ENCODE measurements around the gene GNG11. TPM values are rescaled to one million over a fixed set of nuclear protein-coding genes. Genes with fewer than 3 reads are reported as not detected.

GNG11 gene
- total and polyA plus RNA-seq, 8 donors = 2.0 to 37.9 (median 24.2) TPM

DNA sequence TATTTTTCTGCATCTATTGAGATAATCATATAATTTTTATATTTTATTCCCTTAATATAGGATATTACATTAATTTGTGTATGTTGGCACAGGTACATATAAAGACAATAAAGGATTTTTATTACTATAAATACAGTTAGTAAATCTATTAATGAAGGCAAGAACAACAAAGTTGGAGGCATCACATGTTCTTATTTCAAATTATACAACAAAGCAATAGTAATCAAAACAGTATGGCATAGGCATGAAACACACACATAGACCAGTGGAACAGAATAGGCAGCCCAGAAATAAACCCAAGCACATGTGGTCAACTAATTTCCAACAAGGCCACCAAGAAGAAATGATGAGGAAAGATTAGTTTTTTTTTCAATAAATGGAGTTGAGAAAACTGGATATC is 42.2 kb upstream of the GNG11 start:
- no peaks in the 10 kb centered on the region for H3K27me3 ChIP-seq
- no peak overlapping the region for H3K4me3 ChIP-seq
- intact Hi-C loops (cut with DNase I; ENCODE audit: low total_unique reads) = no loop called here
- no peaks in the 10 kb centered on the region for H3K4me1 ChIP-seq
- TF ChIP-seq EP300 (IDR thresholded peaks at IDR 0.05) (no peak), POLR2A (IDR thresholded peaks at IDR 0.05) (no peak), POLR2AphosphoS5 (IDR thresholded peaks at IDR 0.05) (no peak)
- TF ChIP-seq, protein P1, sequence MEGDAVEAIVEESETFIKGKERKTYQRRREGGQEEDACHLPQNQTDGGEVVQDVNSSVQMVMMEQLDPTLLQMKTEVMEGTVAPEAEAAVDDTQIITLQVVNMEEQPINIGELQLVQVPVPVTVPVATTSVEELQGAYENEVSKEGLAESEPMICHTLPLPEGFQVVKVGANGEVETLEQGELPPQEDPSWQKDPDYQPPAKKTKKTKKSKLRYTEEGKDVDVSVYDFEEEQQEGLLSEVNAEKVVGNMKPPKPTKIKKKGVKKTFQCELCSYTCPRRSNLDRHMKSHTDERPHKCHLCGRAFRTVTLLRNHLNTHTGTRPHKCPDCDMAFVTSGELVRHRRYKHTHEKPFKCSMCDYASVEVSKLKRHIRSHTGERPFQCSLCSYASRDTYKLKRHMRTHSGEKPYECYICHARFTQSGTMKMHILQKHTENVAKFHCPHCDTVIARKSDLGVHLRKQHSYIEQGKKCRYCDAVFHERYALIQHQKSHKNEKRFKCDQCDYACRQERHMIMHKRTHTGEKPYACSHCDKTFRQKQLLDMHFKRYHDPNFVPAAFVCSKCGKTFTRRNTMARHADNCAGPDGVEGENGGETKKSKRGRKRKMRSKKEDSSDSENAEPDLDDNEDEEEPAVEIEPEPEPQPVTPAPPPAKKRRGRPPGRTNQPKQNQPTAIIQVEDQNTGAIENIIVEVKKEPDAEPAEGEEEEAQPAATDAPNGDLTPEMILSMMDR (IDR thresholded peaks at IDR 0.05) = no peak
- DNase-seq = no peak
- no peak overlapping the region for H3K27ac ChIP-seq
- peaks cover 0 to 14% (median 4%) of the 10 kb centered on the region in 4 donors for H3K9me3 ChIP-seq
- no peaks in the 10 kb centered on the region for H3K36me3 ChIP-seq

DNA sequence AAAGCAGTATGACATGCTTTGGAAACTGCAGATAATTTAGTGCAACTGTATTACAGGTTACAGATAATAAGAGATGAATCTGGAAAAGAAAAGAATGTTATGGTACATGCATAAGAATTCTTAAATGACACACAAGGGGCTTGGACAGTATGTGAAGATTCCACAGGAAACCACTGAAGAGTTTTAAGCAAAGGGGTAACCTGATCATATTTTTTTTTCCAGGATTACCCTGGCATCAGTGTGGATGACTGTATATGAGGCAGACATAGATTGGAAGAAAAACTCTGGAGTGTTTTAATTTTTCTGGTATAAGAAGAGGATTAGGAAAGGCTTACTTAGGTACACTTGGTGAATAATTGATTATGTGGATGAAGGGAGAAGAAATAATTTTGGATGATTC is 39.1 kb upstream of the GNG11 start:
- no peak overlapping the region for H3K4me3 ChIP-seq
- no peaks in the 10 kb centered on the region for H3K36me3 ChIP-seq
- intact Hi-C loops (cut with DNase I; ENCODE audit: low total_unique reads) = no loop called here
- H3K27me3 ChIP-seq = no peaks in the 10 kb centered on the region
- DNase-seq = no peak
- TF ChIP-seq POLR2AphosphoS5 (IDR thresholded peaks at IDR 0.05) (no peak), POLR2A (IDR thresholded peaks at IDR 0.05) (no peak), EP300 (IDR thresholded peaks at IDR 0.05) (no peak)
- TF ChIP-seq, protein P1 (IDR thresholded peaks at IDR 0.05) = no peak
- H3K27ac ChIP-seq = no peak overlapping the region
- H3K4me1 ChIP-seq = no peaks in the 10 kb centered on the region
- H3K9me3 ChIP-seq = peaks cover 0 to 14% (median 4%) of the 10 kb centered on the region in 4 donors

DNA sequence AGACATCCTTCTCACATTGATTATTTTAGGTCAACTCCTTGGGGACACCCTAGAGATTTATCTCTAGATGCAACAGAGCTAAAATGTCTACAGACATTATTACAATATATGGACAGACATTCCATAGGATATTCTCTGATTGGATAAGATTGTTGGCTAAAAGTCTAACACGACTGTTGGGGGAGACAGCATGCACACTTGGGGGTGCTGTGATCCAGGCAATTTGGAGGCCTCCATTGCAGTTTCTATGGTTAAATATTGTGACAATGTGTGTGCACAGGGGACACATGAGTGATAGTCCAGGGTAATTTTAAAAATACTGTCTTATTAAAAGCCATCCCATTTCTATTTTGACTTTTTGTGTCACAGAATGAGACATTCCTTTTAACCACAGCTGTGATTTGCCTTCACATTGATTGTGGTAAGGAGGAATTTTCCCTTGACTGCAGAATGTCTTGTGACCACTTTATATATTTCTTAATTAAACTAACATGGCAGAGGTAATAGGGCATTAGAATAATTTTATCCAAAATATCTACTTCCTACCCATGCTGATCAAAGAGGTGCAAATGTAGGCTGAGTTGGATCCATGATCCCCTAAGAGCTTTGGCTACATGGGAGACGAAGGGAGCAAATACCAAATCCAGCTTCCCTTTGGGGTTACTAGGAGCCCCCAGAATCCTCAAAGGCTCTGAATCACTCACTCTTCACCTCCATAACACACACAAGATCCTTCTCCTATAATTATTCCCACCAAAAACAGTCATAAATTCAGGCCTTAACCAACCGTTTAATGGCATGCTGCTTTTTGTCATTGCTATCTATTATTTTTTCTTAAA is 38.2 kb upstream of the GNG11 start:
- no peak for TF ChIP-seq POLR2A (IDR thresholded peaks at IDR 0.05)
- TF ChIP-seq, protein P1 (IDR thresholded peaks at IDR 0.05) = no peak
- no peak for TF ChIP-seq EP300 (IDR thresholded peaks at IDR 0.05)
- TF ChIP-seq POLR2AphosphoS5 (IDR thresholded peaks at IDR 0.05) = no peak
- H3K36me3 ChIP-seq = no peaks in the 10 kb centered on the region
- H3K4me1 ChIP-seq = no peaks in the 10 kb centered on the region
- H3K27me3 ChIP-seq = no peaks in the 10 kb centered on the region
- no peak overlapping the region for H3K4me3 ChIP-seq
- 76 to 84% (median 77%) methylated on average over 3 of the region's 3 CpGs for WGBS, 5 donors
- no peak overlapping the region for H3K27ac ChIP-seq
- DNase-seq = no peak
- H3K9me3 ChIP-seq = peaks cover 0 to 14% (median 4%) of the 10 kb centered on the region in 4 donors
- intact Hi-C loops (cut with DNase I; ENCODE audit: low total_unique reads) = no loop called here

DNA sequence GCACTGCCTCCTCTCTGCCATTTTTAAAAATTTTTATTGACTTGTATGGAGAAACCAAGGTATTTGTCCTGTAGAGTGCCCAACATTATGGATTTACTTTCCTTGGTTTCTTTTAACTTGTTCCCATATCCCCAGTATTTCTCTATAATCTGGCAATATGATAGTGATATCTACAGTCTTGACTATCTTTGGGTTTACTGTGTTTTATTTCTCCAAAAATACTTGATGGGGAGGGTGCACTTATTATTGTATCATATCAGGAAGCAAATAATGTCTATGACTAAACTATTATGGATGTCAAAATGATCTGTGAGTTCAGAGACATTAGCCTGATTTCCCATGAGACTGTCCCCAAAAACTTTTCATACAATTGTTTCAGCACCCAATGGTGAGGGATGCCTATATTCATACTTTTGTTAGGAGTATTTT is 37.6 kb upstream of the GNG11 start:
- no peaks in the 10 kb centered on the region for H3K4me1 ChIP-seq
- no peak overlapping the region for H3K27ac ChIP-seq
- H3K9me3 ChIP-seq = peaks cover 0 to 14% (median 4%) of the 10 kb centered on the region in 4 donors
- intact Hi-C loops (cut with DNase I; ENCODE audit: low total_unique reads) = no loop called here
- no peaks in the 10 kb centered on the region for H3K36me3 ChIP-seq
- TF ChIP-seq POLR2AphosphoS5 (IDR thresholded peaks at IDR 0.05) (no peak), POLR2A (IDR thresholded peaks at IDR 0.05) (no peak), EP300 (IDR thresholded peaks at IDR 0.05) (no peak)
- TF ChIP-seq, protein P1 (IDR thresholded peaks at IDR 0.05) = no peak
- H3K27me3 ChIP-seq = peaks cover 0 to 4% (median 0%) of the 10 kb centered on the region in 3 donors
- no peak overlapping the region for H3K4me3 ChIP-seq
- no peak for DNase-seq
